ENCODE data around the gene PSMG4.

PSMG4 gene

GRCh38 chr6:3258720-3259490, at the start of gene PSMG4:
Gene PSMG4, plus strand, starts transcription at chr6:3258947. Its CDS starts 76 bp downstream, at chr6:3259023.
- peak; percentile 98 for DNase-seq

DNA sequence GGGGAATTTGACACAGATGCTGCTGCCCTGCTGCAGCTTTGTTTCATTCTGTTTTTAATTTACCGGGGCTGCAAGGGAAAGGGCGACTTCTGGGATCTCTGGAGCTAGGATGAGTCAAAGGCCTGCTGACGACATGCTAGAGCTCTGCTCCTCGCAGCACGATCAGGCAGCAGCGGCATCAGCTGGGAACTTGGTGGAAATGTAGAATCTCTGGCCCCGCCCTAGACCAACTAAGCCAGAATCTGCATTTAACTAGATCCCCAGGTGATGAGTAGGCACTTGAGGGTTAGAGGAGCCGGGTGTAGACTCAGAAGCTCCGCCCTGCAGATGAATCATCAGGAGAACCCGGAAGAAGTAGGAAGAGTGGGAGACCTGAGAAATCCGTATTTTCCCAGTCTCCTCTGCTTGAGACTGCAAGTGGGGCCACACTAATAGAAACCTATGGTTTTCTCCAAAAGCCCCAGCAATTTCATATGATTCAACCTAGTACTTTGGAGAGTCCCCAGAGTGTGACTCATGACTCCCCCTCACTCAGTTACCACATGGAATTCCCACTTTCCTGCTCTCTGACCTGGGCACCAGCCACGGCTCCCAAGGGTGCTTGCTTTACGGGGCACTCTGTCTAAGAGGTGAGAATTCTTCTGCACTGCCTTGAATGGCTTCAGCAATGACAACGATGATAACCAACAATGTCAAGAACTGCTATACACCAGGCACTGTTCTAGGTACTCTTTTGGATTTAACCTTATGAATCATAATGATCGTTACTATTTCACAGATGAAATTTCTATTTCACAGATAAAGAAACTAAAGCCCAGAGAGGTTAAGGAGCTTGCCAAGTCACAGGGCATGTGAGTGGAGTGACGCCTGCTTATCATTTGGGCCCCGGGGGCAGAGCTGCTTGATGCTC, 49.4 kb upstream of the PSMG4 start:
- peak; percentile 87 for DNase-seq

- no peak for DNase-seq
These were observed 48.6 kb upstream of the PSMG4 start for GRCh38 chr6:3210024-3210610.

GRCh38 chr6:3211681-3212080, 47.1 kb upstream of the PSMG4 start:
- no peak for DNase-seq

GRCh38 chr6:3212261-3212660, 46.5 kb upstream of the PSMG4 start:
- no peak for DNase-seq

DNA sequence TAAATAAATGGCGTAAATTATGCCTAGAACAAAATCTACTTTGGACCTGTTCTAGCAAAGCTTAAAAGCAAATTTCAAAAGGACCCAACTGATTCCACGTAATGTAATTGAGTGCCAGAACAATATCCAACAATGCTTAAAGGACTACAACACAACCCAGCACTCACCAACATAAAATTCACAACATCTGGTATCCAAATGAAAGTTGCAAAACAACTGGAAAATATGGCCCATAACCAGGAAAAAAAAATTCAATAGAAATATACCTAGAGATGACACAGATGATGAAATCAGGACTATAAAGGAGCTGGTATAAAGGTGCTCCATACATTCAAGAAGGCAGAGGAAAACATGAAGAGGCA, 45.4 kb upstream of the PSMG4 start:
- DNase-seq: no peak

GRCh38 chr6:3214898-3215297, 43.8 kb upstream of the PSMG4 start:
- no peak for DNase-seq

GRCh38 chr6:3217286-3217685, 41.5 kb upstream of the PSMG4 start:
- DNase-seq: no peak

- DNase-seq: no peak
These were observed 40.5 kb upstream of the PSMG4 start for GRCh38 chr6:3218266-3218665.

- DNase-seq: no peak
These were observed 38.4 kb upstream of the PSMG4 start for GRCh38 chr6:3220366-3220765.

- no peak for DNase-seq
These were observed 37.2 kb upstream of the PSMG4 start for GRCh38 chr6:3221578-3221977.

- DNase-seq: no peak
These were observed 36.2 kb upstream of the PSMG4 start for GRCh38 chr6:3222506-3223038.

DNA sequence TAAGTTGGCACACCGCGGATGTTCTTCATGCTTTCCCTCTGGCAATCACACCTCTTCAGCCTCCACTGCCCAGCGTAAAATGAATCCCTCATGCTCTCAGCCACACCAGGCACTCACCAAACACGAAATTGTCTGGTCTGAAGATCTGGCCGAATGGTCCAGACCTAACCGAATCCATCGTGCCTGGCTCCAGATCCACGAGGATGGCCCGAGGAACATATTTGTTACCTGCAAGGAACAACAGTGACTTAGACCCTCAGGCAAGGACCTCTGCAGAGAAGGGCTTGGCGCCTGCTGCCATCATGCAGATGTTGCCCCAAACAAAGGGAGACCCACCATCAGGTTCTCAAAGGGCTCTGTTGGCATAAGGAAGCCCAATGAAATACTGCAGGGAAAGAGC, 32.7 kb upstream of the PSMG4 start:
- no peak for DNase-seq

- DNase-seq: peak; percentile 73
These were observed 32.0 kb upstream of the PSMG4 start for GRCh38 chr6:3226481-3227362.

DNA sequence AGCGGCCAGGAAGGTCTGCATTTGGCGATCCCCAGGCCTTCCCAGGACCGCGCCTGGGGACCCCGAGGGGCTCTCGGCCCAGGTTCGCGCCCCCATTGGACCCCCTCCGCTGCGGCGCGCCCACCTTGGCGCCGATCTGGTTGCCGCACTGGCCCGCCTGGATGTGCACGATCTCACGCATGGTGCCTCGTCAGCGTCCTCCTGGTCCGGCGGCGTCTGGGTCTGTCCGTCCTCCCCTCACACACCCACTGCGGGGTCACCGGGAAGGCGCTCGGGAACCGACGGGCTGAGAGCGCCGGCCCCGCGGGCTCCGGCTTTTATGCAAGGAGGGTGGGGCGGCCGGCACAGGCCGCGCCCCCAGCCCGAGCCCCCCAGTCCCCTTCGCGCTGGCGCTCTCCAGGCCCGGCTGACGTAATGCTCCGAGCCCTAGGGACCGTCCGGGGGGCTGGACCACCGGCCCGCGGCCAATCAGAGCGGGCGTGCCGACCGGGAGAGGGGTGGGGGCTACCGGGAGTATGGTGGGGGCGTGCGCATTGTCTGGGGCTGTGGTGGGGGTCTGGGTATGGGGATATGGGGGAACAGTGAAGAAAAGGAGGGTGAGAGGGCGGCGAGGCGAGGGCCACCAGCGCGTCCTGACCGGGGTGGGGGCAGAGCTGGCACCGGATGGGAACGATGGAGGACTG, 31.2 kb upstream of the PSMG4 start, which contains the start of gene TUBB2B:
Gene TUBB2B (minus strand): TSS at position 291 of the 683 bp plus-strand sequence. CDS start 110 bp downstream, at position 181.
- DNase-seq: no peak

GRCh38 chr6:3228046-3228671, 30.6 kb upstream of the PSMG4 start:
- DNase-seq: peak; percentile 70

DNA sequence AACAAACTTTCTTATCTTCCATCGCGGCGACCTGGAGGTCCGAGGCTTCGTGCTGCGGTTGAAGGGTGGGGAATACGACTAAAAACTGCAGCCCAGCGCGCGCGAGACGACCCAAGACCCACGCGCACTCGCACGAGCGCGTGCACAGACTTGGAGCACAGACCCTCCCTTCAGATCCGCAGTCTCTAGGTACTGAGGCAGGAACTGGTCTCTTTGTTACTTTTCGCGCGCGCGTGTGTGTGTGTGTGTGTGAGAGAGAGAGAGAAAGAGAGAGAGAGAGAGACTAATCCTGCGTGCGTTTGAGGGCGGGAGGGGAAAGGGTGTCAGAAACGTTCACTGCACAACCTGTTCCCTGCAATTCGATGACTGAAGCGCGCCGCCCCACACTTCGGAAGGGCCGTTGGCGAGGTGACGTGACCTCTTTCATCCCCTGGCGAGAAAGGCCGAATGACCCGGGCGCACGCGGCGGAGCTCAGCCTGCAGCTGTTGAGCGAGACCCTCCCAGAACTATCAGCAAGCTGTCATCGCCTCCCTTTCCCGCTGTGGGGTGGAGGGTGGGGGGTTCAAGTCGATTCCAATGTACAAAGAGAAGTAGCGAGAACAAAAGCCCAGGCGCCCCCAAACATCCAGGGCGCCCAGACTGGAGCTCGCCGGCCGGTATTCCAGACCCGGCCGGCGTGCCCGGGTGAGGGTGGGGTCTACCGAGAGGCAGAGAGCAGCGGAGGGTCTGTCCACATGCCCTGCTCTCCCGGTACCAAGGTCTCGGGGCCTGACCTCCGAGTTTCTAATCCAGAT, 29.8 kb upstream of the PSMG4 start:
- DNase-seq: peak; percentile 74

DNA sequence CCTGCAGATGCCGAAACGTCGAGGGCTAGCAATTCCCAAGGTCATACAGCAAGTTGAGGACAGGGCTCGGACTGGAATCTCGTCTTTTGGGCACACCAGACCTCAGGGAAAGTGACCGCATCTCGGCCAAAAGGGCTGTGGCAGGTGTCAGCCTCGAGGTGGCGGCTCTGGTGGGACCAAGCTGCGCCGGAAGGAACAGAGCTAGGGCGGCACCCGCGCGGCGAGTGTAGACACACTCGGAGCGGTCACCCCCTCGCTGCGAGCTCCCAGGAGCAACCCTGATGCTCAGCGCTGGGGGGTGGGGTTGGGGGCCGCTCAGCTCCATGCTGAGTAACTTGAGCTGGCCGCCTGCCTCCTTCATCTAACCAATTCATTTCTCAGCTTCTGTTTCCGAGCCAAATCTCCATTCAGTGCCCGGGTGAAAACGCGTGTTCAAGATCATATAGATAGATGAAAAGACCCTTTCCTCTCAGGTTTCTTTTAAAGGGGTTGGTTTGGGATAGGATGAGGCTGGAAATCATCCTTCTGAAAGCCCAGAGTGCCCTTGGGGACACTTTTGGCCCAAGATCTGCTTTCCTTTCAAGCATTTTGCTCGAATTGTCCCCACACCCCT, 29.1 kb upstream of the PSMG4 start:
- DNase-seq: peak; percentile 72

DNA sequence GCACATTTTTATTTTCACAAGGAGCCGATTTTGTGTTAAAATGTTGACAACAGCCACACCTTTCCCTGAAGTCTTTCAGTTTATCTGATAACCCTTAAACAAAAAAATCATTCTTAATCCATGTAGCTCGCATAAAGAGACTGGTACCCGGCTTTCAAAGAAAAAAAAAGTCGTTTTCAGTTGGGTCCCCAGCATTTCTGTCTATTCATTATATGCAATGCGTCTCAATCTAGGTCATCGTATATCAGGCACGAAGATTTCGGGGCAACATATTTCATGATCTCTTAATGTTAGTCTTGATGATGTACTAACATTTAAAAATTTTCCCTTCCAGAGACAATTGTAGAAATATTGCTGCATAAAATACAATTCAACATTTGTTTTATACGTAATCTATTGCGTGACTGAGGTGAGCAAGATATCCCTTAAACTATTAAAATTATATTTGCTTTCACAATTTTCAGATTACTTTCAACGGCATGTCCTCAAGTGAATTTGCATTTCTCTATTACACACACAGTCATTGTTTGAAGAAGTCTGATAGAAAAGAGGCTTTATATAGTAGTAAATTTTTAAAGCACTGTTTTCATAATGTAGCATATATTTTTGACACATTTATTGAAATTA, 28.4 kb upstream of the PSMG4 start:
- DNase-seq: no peak
